ENCODE data around the gene LCT. TPM values are rescaled to one million over a fixed set of nuclear protein-coding genes. Genes with fewer than 3 reads are reported as not detected.

LCT gene
- total and polyA plus RNA-seq, 9 of the 15 experiments (the other 6 are each of a cell fraction or from before 2014, with no cell fraction given): 0.01 to 0.04 (median 0.03) TPM; not detected in 4

- WGBS (ENCODE audit: insufficient coverage, low coverage, missing lambda C conversion rate): 11% methylated on average over 10 of the region's 10 CpGs
- no peaks in the 10 kb centered on the region for H3K79me2 ChIP-seq (ENCODE audit: control insufficient read depth, insufficient read depth, low read length)
- peak; percentile 48; the same call in 1 of the 2 replicates for TF ChIP-seq STAT5A (IDR thresholded peaks at IDR 0.05; ENCODE audit: borderline replicate concordance, low read length)
- TF ChIP-seq TCF3 (CRISPR knock-in tag; IDR thresholded peaks at IDR 0.05): peak; percentile 65
- no peak for TF ChIP-seq TOE1 (IDR thresholded peaks at IDR 0.05; ENCODE audit: borderline replicate concordance)
- no peak for TF ChIP-seq TOE1 (CRISPR knock-in tag; IDR thresholded peaks at IDR 0.05; ENCODE audit: borderline replicate concordance, low read depth)
- TF ChIP-seq DACH1 (IDR thresholded peaks at IDR 0.05; ENCODE audit: partially characterized antibody): no peak
- TF ChIP-seq CBFA2T3 (IDR thresholded peaks at IDR 0.05): peak; percentile 85
- TF ChIP-seq TAL1 (IDR thresholded peaks at IDR 0.05): peak; percentile 68; the same call in 1 of the 2 replicates
- TF ChIP-seq TRIM24 (IDR thresholded peaks at IDR 0.05): peak in 1 of 2 experiments; percentile 39; a peak in 1 of 4 replicates
- TF ChIP-seq CXXC5 (CRISPR knock-in tag; IDR thresholded peaks at IDR 0.05): 0 out of 2 replicates have a peak, but pooled peaks have one; percentile 17
- TF ChIP-seq ARID1B (IDR thresholded peaks at IDR 0.05): peak; percentile 58
- TF ChIP-seq E2F6 (IDR thresholded peaks at IDR 0.05; ENCODE audit: borderline replicate concordance in 1 of 2, extremely low read depth in 1 of 2, insufficient read depth in 1 of 2, insufficient read length in 1 of 2, low read depth in 1 of 2, low read length in 1 of 2, poor library complexity in 1 of 2, severe bottlenecking in 1 of 2): peak in 1 of 2 experiments; percentile 15
- TF ChIP-seq TEAD4 (IDR thresholded peaks at IDR 0.05; ENCODE audit: low read length): peak; percentile 70
- no peak for TF ChIP-seq TEAD4 (CRISPR knock-in tag; IDR thresholded peaks at IDR 0.05; ENCODE audit: borderline replicate concordance)
- TF ChIP-seq ZNF592 (IDR thresholded peaks at IDR 0.05): no peak
- peak; percentile 49; the same call in 1 of the 2 replicates for TF ChIP-seq NCOR1 (IDR thresholded peaks at IDR 0.05)
- TF ChIP-seq POLR2AphosphoS5 (IDR thresholded peaks at IDR 0.05; ENCODE audit: control insufficient read depth, insufficient read depth, low read depth, low read length): 0 out of 2 replicates have a peak, but pooled peaks have one; percentile 23
- TF ChIP-seq CBFA2T2 (conservative IDR thresholded peaks at IDR 0.05): peak; percentile 72
- no peak for TF ChIP-seq WHSC1 (IDR thresholded peaks at IDR 0.05; ENCODE audit: low read length)
- TF ChIP-seq DPF2 (IDR thresholded peaks at IDR 0.05): peak; percentile 43
- TF ChIP-seq CTBP1 (IDR thresholded peaks at IDR 0.05; ENCODE audit: borderline replicate concordance): peak; percentile 11; the same call in 1 of the 2 replicates
These were observed 46.6 kb downstream of the LCT start for GRCh38 chr2:135790423-135790822.

More at GRCh38 chr2:135790423-135790822, 46.6 kb downstream of the LCT start:
- H4K20me1 ChIP-seq (replicated peaks; ENCODE audit: control insufficient read depth, insufficient read depth, low read length): no peaks in the 10 kb centered on the region
- H3K4me2 ChIP-seq (ENCODE audit: insufficient read depth, low read length): peak overlapping the region; percentile 21; the same call in 1 of the 2 replicates
- DNase-seq (ENCODE audit: extremely low read depth in 1 of 4, low spot score in 3 of 4): peak; percentile 52 to 75 (median 68)
- no peak overlapping the region for H3K27ac ChIP-seq (ENCODE audit: extremely low read depth, low read depth, low read length)
- H3K4me3 ChIP-seq: no peak overlapping the region
- ATAC-seq: peak; percentile 75
- no TSS peak for BruUV-seq (replicated peaks)
- ChIA-PET CTCF (ENCODE audit: low intra/inter-chr PET ratio) (no interaction called here), POLR2A (interaction anchor here (0.8 kb wide), 1 partner anchor 9 kb away, joined by 4 read pairs; no protein-coding TSS in a partner anchor)
- intact Hi-C loops (cut with micrococcal nuclease): no loop called here
- H3K9ac ChIP-seq (ENCODE audit: insufficient read depth in 1 of 2, low read depth in 2 of 2, low read length in 2 of 2): no peak overlapping the region
- peak; percentile 65 for FAIRE-seq
- H3K9me1 ChIP-seq (ENCODE audit: control insufficient read depth, insufficient read depth, low read length): peaks cover 3% of the 10 kb centered on the region
- H3K27me3 ChIP-seq (ENCODE audit: control insufficient read depth in 2 of 2, insufficient read depth in 2 of 2, low read length in 2 of 2): no peaks in the 10 kb centered on the region
- peaks cover 15 to 20% of the 10 kb centered on the region in 2 experiments; a peak in 3 of 5 replicates for H3K4me1 ChIP-seq (replicated peaks in 1 of 2; ENCODE audit: control insufficient read depth in 2 of 2, insufficient read depth in 2 of 2, low read length in 2 of 2)
- H3K9me3 ChIP-seq (replicated peaks; ENCODE audit: control insufficient read depth, insufficient read depth, low read depth, low read length): no peaks in the 10 kb centered on the region
- no peak overlapping the region for H2AFZ ChIP-seq (ENCODE audit: low read depth, low read length)
- H3K36me3 ChIP-seq (ENCODE audit: control insufficient read depth, insufficient read depth, low read length): peaks cover under 1% of the 10 kb centered on the region; the same call in 2 of the 3 replicates
- in situ Hi-C loops (cut with MboI): loop anchor here (10.0 kb wide), 1 partner anchor 796 kb away; no protein-coding TSS in a partner anchor

All from K562 (cell line).